NCI-H1694 treated with DMSO at 0.1 percent for 48 hours (cell line): ENCODE measurements around the gene ZNF497.
"Not testable (repeated sequence)": the region's sequence is repeated elsewhere in the genome, so short reads cannot be mapped to it uniquely, and the experiment has no call there.

Source experiments
- DNase-seq: peaks from one replicate; lab custom pipeline; 2025; lab: John Stamatoyannopoulos, UW

The ZNF497 gene

DNA sequence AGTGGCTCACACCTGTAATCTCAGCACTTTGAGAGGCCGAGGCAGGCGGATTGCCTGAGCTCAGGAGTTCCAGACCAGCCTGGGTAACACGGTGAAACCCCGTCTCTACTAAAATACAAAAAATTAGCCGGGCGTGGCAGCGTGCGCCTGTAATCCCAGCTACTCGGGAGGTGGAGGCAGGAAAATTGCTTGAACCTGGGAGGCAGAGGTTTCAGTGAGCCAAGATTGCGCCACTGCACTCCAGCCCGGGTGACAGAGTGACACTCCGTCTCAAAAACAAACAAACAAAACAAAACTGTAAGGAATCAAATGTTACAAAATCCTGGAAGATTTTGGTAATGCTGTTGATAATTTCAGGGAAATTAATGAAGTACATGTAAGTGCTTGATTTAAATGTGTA, 14.5 kb downstream of the ZNF497 start:
- not testable (repeated sequence) for DNase-seq

DNA sequence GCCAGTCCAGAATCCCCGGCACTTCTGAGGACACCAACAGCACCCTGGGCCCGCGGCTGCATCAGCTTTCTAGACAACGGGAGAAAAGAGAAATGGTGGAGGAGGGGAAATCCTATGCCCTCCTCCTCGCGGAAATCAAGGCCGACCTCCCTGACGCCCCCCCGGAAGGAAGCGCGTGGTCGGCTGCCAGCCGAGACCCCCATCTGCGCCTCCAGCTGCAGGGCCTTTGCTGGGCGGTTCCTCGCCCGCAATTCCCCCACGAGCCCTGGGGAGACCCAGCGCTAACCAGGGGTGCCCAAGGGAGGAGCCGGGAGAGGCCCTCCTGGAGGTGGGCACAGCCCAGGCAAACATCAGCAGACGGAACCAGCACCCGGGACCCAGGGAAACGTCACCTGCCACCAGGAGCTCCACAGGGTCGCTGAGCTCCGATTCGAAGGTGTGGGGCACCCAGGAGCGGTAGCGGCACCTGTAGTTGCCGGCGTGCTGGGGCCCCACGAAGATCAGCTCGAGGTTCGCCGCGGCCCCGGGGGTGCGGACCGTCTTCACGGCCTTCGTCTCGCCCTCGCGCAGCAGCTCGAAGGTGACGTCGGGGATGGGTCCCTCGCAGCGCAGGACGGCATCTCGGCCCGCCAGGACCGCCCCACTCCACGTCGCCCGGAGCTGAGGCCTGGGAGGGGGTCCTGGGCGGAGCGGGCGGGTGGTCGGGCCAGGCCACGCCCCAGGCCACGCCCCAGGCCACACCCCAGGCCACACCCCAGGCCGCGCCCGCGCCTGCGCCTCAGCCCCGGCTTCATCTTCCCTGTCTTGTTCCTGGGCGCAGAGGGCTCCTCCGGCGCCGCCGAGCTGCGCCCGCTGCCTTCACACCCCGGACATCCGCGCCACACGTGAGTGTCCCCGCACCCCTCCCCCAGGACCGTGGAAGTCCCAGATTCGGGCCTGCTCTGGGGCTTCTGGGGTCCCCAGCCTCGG, 15.3 kb downstream of the ZNF497 start:
- peak; percentile 61 for DNase-seq

DNA sequence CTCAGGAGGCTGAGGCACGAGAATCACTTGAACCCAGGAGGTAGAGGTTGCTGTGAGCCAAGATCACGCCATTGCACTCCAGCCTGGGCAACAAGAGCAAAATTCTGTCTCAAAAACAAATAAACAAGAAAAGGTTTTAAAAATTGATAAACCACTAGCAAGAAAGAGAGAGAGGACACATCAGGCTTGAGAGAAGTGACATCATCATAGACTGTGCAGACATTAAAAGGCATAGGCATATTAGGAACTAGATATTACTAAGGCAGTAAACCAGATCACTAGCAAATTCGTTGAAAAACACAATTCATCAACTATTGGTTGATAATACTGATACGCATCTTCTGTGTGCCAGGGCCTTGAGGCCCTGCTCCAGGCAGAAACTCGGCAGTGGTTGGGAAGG, 17.0 kb downstream of the ZNF497 start:
- DNase-seq = no peak

DNA sequence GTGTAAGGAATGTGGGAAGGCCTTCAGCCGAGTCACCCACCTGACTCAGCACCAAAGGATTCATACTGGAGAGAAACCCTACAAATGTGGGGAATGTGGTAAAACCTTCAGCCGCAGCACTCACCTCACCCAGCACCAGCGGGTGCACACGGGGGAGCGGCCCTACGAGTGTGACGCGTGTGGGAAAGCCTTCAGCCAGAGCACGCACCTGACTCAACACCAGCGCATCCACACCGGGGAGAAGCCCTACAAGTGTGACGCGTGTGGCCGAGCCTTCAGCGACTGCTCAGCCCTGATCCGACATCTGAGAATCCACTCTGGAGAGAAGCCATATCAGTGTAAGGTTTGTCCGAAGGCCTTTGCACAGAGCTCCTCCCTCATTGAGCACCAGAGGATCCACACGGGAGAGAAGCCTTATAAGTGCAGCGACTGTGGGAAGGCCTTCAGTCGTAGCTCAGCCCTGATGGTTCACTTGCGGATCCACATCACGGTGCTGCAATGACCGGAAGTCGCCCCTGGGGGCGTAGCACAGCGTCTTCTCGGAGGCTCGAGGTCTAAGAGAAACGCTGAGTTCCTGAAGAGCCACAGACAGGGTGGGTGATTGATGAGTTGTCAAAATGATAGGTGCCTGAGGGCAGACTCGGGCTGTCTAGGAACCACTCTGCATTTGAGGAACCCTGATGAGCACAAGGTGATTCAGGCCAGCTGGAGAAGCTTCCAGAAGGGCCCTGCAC, 23.6 kb downstream of the ZNF497 start:
- DNase-seq = no peak

DNA sequence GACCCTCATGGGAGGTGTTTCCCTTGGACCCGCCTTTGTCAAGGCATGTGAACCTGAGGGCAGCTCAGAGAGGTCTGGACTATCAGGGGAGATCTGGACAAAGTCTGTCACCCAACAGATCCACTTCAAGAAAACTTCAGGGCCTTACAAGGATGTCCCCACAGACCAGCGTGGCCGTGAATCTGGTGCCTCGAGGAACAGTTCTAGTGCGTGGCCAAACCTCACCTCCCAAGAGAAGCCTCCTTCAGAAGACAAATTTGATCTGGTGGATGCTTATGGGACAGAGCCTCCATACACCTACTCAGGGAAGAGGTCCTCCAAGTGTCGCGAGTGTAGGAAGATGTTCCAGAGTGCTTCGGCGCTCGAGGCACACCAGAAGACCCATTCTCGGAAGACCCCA, 24.2 kb downstream of the ZNF497 start:
- DNase-seq = no peak

DNA sequence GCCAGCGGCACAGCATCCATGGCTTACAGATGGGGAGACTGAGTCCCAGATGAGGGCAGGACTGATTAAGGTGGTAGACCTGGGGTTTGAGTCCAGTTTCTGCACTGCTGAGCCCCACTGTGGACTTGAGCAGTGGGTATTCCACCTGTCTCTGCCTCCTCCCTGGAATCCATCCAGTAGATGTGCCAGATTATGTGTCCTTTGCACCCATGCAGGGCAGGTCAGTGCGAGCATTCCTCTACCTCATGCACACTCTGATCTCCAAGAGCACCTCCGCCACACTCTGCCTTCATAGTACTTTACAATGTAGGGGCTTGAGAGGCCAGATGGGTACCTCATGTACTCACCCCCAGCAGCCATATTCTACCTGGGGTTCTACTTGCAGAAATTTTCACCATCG, 25.7 kb downstream of the ZNF497 start:
- DNase-seq = no peak

DNA sequence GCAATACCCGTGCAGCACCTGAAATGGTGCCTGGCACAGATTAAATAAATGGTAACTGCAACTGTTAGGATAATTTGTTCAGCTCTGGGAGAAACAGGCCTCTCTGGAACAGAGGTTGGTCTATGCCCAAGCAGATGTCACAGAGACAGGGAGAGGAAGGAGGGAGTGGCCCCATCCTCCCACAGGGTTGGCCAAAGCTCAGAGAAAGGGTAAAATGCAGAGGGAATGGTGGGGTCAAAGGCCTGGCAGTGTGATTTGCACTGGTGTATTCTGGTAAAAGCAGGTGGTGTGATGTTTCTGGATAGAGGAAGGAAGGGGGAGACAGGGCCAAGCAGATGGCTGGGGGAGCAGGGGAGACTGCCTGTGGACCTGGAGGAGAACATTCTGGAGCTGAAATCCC, 26.3 kb downstream of the ZNF497 start:
- no peak for DNase-seq

DNA sequence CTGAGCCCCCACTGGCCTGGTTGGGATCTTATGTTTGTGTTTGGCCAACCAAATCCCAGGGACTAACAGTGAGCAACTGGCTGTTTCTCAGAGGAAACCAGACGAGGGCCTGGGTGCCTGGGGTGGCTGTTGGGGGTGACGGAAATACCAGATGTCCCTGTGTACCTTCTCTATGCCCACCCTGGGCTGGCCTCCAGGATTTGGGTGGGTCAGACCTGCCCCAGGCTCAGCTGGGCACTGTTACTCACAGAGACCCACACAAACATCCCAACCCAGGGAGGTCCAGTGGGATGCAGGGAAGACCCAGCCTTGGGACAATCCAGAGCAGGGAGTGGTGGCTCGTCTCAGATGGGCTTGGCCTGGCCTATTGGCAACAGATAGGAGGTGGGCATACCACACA, 26.9 kb downstream of the ZNF497 start:
- no peak for DNase-seq

DNA sequence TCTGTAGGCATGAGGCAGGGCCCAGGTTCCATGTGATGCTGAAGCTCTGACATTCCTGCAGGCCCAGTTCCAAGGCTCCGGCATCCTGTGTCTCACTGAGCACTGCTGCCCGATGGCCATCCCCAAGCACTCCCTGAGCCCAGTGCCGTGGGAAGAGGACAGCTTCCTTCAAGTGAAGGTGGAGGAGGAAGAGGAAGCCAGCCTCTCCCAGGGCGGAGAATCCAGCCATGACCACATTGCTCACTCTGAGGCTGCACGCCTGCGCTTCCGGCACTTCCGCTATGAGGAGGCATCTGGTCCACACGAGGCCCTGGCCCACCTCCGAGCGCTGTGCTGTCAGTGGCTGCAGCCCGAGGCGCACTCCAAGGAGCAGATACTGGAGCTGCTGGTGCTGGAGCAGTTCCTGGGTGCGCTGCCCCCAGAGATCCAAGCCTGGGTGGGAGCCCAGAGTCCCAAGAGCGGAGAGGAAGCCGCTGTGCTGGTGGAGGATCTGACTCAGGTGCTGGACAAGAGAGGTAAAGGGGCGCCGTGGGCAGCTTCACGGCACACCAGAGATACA, 27.8 kb downstream of the ZNF497 start:
- DNase-seq = no peak

DNA sequence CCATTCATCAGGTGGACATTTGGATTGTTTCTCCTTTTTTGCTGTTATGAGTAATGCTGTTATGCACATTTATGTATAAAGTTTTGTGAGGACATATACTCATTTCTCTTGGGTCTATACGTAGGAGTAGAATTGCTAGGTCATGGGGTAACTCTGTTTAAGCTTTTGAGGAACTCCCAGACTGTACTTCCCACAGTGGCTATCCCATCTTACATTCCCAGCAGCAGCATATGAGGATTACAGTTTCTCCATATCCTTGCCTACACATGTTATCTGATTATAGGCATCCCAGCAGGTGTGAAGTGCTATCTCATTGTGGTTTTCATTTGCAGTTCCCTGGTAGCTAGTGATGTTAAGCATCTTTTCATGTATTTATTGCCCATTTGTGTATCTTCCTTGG, 29.9 kb downstream of the ZNF497 start:
- DNase-seq = no peak

DNA sequence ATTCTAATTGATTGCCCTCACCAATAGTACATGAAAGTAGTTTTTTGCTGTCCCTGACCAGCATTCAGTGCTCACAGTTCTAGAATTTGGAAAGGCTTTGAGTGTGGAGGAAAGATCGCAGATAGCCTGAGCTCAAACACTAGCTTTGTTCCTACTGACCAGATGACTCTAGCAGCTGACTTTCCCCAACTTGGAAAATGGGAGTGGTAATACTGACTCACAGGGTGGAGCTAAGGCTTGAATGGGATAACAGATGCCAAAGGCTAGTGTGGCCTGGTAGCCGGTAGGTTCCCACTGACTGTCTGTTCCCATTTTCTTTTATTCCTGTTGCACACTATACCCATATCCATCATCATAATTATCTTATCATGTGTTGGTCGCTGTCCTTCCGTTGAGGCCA, 32.1 kb downstream of the ZNF497 start:
- DNase-seq = no peak

DNA sequence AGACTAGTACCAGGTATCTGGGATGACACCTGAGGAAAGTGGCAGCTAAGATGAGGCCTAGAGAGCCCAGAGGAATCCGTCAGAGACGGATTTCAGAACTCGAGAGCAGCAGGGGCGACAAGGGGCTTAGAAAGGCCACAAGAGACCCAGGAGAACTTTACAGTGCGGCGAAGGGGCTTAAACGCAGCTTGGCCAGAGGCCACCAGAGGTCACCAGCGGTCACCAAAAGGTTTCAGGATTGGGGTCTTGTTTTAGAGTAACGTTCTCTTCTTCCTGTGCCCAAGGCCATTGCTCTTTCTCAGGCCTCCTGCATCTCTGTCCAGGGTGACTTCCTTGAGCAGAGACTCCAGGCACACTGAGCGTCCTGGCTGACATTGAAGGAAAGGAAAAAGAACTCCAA, 33.6 kb downstream of the ZNF497 start:
- no peak for DNase-seq

DNA sequence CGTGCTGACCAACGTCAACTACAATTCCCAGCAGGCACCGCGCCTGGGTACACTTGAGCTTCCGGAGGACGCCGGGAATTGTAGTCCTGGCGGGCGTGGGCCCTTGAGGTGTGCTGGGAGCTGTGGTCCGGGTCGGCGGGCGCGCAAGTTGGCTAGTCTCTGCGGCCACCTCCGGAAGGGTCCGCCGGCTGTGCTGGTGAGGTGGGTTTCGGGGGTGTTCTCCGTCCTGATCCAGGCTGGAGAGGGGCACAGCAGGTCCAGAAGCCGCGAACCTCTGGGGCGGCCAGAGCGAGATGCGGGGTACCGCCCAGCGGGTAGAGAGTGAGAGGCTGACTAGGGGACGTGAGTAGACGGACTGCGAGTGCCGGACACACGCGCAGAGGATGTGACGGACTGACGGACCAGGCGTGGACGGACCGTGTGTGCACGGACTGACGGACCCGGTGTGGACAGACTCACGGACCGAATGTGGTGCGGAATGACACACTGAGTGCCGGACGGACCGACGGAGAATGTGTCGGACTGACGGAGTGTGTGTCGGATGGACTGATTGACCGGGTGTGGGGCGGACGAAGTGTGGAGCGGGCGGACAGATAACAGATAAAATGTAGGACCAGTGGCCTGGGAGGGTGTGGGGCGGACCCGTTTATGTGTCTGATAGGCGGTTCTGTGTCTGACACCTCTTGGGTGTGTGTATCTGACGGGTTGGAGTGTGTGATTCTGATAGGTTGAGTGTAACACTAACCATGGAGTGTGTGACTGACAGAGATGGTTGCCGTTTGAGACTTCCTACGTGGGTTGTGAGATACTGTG, 35.4 kb downstream of the ZNF497 start, which contains the start of gene ZSCAN22:
Gene ZSCAN22, plus strand, starts transcription at position 81 of the 813 bp plus-strand sequence. CDS start 7,809 bp downstream, outside the sequence.
- DNase-seq = peak; percentile 90

DNA sequence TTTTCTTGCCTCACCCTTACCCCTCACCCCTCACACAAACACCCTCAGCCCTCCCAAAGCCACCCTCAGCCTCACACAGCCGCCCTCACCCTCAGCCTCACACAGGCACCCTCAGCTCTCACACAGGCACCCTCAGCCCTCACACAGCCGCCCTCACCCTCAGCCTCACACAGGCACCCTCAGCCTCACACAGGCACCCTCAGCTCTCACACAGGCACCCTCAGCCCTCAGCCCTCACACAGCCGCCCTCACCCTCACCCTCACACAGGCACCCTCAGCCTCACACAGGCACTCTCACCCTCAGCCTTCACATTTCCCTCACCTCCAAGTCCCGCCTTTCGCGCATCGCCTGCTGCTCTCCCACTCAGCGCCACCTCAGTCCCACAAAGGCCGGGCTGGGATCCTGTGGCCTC, 36.0 kb downstream of the ZNF497 start:
- no peak for DNase-seq

DNA sequence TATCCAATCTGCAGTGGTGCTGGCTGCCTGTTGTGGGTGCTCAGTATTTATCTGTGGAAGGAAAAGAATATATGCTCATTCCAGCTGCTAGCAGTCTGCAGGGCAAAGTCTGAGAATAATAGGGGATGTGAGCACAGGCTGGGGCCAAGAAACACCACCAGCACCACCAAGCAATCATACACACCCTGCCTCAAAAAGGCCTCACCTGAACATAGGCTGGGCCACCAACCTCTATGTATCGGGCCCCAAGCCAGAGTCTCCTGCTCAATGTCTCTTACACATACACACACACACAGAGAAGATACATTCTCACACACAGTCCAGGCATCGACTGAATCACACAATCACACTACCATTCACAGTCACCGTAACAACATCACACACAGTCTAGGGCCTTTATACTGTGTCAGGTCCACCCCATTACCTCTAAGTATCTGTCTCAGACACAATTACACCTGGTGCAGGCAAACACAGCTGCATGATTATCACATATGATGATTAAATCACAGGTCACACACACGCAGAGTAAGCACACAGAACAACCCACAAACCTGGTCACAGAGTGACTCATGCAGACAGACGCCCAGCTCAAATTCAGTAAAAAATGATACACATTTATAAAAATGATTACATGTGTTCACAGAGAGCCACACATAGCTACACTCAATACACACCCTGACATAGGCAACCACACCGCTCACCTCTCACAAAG, 37.1 kb downstream of the ZNF497 start:
- DNase-seq = no peak

DNA sequence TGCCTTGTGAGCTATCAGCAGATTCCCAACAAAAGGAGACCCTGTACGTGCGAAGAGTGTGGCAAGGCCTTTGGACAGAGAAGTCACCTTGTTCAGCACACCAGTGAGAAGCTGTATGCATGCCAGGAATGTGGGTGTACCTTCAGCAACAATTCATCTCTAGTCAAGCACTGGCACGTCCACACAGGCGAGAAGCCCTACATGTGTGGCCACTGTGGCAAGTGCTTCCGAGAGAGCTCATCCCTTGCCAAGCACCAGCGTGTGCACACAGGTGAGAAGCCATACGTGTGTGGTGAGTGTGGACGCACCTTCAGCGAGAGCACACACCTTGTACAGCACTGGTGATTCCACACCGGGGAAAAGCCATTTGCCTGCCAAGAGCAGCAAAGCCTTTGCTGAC, 43.3 kb downstream of the ZNF497 start:
- no peak for DNase-seq

DNA sequence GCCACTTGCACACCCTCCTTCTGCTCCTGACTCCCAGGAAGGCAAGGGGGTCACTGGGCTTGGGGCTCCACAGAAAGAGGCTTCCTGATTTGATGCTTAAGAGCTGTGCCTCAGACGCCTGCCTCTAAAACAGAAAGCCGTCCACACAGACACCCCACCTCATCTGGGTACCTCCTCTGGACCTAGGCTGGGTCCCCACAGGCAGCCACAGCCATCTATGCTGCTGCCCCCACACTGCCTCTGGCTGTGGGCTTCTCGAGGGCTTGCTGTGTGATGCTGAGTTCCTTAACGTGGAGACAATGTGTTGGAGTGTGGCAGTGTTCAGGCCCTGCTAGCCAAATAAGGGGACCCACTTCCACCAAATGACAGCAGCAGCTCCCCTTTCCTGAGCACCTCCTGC, 44.3 kb downstream of the ZNF497 start:
- no peak for DNase-seq

DNA sequence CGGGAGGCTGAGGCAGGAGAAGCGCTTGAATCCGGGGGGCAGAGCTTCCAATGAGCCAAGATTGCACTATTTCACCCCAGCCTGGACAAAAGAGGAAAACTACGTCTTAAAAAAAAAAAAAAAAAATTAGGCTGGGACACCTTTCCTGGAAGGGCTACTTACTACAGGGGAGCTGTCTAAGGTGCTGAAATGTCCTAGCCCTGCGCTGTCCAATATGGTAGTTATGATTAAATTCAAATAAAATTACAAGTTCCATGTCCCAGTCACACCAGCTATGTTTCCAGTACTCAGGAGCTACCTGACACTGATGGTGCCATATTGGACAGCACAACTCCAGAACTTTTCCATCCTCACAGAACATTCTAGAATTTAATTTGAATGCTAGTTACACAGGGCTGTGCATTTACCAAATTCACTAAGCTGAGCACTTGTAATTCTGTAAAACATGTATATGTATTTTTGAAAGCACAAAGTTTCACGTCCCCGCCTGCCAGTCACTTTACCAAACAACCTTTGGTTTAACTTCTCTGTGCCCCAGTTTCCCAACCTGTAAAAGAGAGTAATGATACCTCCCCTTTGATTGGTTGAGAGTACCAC, 45.0 kb downstream of the ZNF497 start:
- DNase-seq = no peak

DNA sequence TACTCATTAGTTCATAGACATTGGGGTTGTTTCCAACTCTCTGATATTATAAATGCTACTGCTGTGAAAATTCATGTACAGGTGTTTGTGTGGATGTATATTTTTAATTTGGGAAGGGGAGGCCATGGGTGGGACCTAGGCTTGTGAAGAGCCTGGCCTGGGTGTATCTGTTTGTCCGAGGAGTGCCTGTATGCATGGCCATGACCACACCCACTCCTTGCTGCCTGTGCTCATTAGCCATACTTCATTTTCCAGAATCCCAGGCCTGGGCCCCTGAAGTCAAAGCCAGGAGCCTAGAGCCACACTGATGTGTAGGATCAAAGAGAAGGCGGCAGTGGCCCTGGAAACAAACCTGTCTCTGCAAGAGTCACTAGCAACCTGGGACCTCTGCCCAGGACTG, 47.0 kb downstream of the ZNF497 start:
- no peak for DNase-seq

DNA sequence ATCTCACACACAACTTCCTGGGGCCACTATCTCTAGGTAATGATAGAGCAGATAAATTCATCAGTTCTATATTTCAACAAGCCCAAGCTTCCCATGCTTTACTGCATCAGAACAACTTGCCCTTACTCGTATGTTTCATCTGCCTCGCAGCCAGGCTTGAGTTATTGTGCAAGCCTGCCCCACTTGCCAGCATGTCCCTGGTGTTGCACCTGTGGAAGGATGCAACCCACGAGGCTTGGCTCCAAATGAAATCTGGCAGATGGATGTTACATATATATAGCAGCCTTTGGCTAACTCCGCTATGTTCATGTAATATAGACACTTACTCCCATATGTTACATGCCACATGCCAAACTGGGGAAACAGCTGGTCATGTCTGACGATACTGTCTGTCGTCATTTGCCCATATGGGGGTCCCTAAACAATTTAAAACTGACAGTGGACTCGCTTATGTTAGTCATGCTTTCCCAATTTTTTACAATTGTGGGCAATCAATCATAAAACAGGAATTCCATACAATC, 51.1 kb downstream of the ZNF497 start:
- peak; percentile 33 for DNase-seq

DNA sequence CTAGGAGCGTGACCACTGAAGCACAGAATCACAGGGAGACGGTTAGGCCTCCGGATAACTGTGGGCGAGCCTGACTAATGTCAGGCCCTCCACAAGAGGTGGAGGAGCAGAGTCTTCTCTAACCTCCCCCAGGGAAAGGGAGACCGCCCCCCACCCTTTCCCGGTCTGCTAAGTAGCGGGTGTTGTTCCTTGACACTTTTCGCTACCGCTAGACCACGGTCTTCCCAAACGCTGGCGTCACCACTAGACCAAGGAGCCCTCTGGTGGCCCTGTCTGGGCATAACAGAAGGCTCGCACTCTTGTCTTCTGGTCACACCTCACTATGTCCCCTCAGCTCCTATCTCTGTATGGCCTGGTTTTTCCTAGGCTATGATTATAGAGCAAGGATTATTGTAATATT, 51.9 kb downstream of the ZNF497 start:
- DNase-seq = not testable (repeated sequence)
